CD14-positive monocyte (primary cell): ENCODE results near the gene F10. TPM values are rescaled to one million over a fixed set of nuclear protein-coding genes. Genes with fewer than 3 reads are reported as not detected.

ENCODE experiments used
- DNase-seq, 3 donors: peaks; one replicate each; pipeline ENCODE4 v3.0.0-alpha.2; 2011 to 2022
- H2AFZ ChIP-seq: 2 replicates; pipeline ENCODE4 v1.6.0; 2012; ENCODE audit warnings: mild to moderate bottlenecking, low read depth, low read length, inconsistent platforms; ENCODE audit not compliant: insufficient read depth, poor library complexity, severe bottlenecking
- H3K27ac ChIP-seq, 2 donors: 1 replicate in 1 of 2; 2 replicates in 1 of 2; pipeline ENCODE4 v1.5.1; 2012 to 2013; ENCODE audit warnings: low read length in 2 of 2, control low read depth in 1 of 2, inconsistent platforms in 1 of 2, low read depth in 1 of 2, mild to moderate bottlenecking in 1 of 2
- H3K27me3 ChIP-seq, 2 donors: one replicate each; pipeline versions ENCODE4 v1.6.0 to v1.6.1; 2011 to 2013; ENCODE audit warnings: low read length in 2 of 2; ENCODE audit not compliant: control insufficient read depth in 2 of 2, insufficient read depth in 2 of 2
- H3K36me3 ChIP-seq, 2 donors: replicated peaks in 1 of 2; 1 replicate in 1 of 2; 2 replicates in 1 of 2; pipeline versions ENCODE4 v1.5.1 to v1.6.1; 2012 to 2013; ENCODE audit warnings: low read length in 2 of 2, control low read depth in 1 of 2, inconsistent platforms in 1 of 2, mild to moderate bottlenecking in 1 of 2; ENCODE audit not compliant: insufficient read depth in 2 of 2, control insufficient read depth in 1 of 2
- H3K4me1 ChIP-seq, 2 donors: 1 replicate in 1 of 2; 2 replicates in 1 of 2; pipeline versions ENCODE4 v1.5.1 to v1.6.1; 2012 to 2013; ENCODE audit warnings: low read length in 2 of 2, control low read depth in 1 of 2, inconsistent platforms in 1 of 2, mild to moderate bottlenecking in 1 of 2, moderate library complexity in 1 of 2; ENCODE audit not compliant: insufficient read depth in 2 of 2, control insufficient read depth in 1 of 2
- H3K4me2 ChIP-seq: replicated peaks from 2 replicates; pipeline ENCODE3; 2012; ENCODE audit warnings: low read length, moderate library complexity, mild to moderate bottlenecking; ENCODE audit not compliant: poor library complexity, severe bottlenecking; ENCODE audit errors: extremely low read depth
- H3K4me3 ChIP-seq, 3 experiments: fragments of 200-600 bp in 1 of 3; sonication (generic) in 1 of 3; replicated peaks in 1 of 3; 1 replicate in 2 of 3; 2 replicates in 1 of 3; pipeline ENCODE4 v1.5.1; 2011 to 2013; ENCODE audit warnings: low read length in 3 of 3, mild to moderate bottlenecking in 3 of 3, control low read depth in 2 of 3, low read depth in 2 of 3, inconsistent platforms in 1 of 3, moderate library complexity in 1 of 3
- H3K79me2 ChIP-seq: 2 replicates; pipeline ENCODE4 v1.6.0; 2012; ENCODE audit warnings: mild to moderate bottlenecking, control low read depth, inconsistent platforms, low read length, moderate library complexity; ENCODE audit not compliant: insufficient read depth
- H3K9ac ChIP-seq: 2 replicates; pipeline ENCODE4 v1.6.0; 2017; ENCODE audit warnings: low read length, mild to moderate bottlenecking; ENCODE audit not compliant: insufficient read depth, poor library complexity, severe bottlenecking
- H3K9me3 ChIP-seq, 2 donors: replicated peaks in 1 of 2; 1 replicate in 1 of 2; 2 replicates in 1 of 2; pipeline versions ENCODE4 v1.5.1 to v1.6.1; 2012 to 2013; ENCODE audit warnings: low read length in 2 of 2, control low read depth in 1 of 2; ENCODE audit not compliant: control insufficient read depth in 1 of 2, insufficient read depth in 1 of 2
- H4K20me1 ChIP-seq: 2 replicates; pipeline ENCODE4 v1.6.0; 2012; ENCODE audit warnings: mild to moderate bottlenecking, low read length, control low read depth, moderate library complexity; ENCODE audit not compliant: insufficient read depth
- H3K27ac Mint-ChIP-seq, 7 donors: one replicate each; pipeline ENCODE4 v1.8.0; 2020; ENCODE audit warnings: mild to moderate bottlenecking in 7 of 7, mixed read lengths in 7 of 7, moderate library complexity in 6 of 7, inconsistent platforms in 2 of 7
- H3K27me3 Mint-ChIP-seq, 3 donors: one replicate each; pipeline ENCODE4 v1.8.0; 2021 to 2022; ENCODE audit warnings: low read depth in 3 of 3, mild to moderate bottlenecking in 3 of 3, mixed read lengths in 3 of 3, moderate library complexity in 3 of 3, inconsistent platforms in 1 of 3
- H3K36me3 Mint-ChIP-seq, 2 donors: one replicate each; pipeline ENCODE4 v1.8.0; 2020; ENCODE audit warnings: mixed read lengths in 2 of 2, inconsistent platforms in 1 of 2, mild to moderate bottlenecking in 1 of 2
- H3K4me1 Mint-ChIP-seq: one replicate; pipeline ENCODE4 v1.8.0; 2020; ENCODE audit warnings: mild to moderate bottlenecking, mixed read lengths
- H3K4me3 Mint-ChIP-seq, 2 donors: one replicate each; pipeline ENCODE4 v1.8.0; 2020; ENCODE audit warnings: mild to moderate bottlenecking in 2 of 2, mixed read lengths in 2 of 2, moderate library complexity in 1 of 2
- H3K9me3 Mint-ChIP-seq, 7 donors: one replicate each; pipeline ENCODE4 v1.8.0; 2020 to 2022; ENCODE audit warnings: mixed read lengths in 7 of 7, mild to moderate bottlenecking in 6 of 7, moderate library complexity in 6 of 7, inconsistent platforms in 2 of 7
- CTCF ChIP-seq: fragments of 200-600 bp; IDR thresholded peaks from one replicate; pipeline ENCODE4 v1.8.0; 2022; ENCODE audit warnings: antibody characterized with exemption, mild to moderate bottlenecking
- WGBS: methylation state at CpG from one replicate; pipeline ENCODE4 v1.1.5; 2013; ENCODE audit warnings: missing lambda C conversion rate; ENCODE audit not compliant: insufficient coverage; 5-methylcytosine and 5-hydroxymethylcytosine counted together
- intact Hi-C, 2 donors: fragments of 100-400 bp; cut with micrococcal nuclease; formaldehyde crosslinking; loops; one replicate each; pipeline versions ENCODE4 v1.15.0 to v1.15.1; 2023
- polyA plus RNA-seq, 3 donors: library from polyadenylated mRNA; depleted of rRNA in 1 of 3; unstranded in 2 of 3; stranded (reverse) in 1 of 3; fragments of 300-500 nt in 2 of 3; fragments of >200 nt in 1 of 3; fragmentation: Illumina TruSeq in 2 of 3; gene quantifications; 1 replicate in 2 of 3; 2 replicates in 1 of 3; pipeline ENCODE4 v1.2.3, GENCODE V29; 2012 to 2021

The F10 gene
- polyA plus RNA-seq, 3 donors = not detected

DNA sequence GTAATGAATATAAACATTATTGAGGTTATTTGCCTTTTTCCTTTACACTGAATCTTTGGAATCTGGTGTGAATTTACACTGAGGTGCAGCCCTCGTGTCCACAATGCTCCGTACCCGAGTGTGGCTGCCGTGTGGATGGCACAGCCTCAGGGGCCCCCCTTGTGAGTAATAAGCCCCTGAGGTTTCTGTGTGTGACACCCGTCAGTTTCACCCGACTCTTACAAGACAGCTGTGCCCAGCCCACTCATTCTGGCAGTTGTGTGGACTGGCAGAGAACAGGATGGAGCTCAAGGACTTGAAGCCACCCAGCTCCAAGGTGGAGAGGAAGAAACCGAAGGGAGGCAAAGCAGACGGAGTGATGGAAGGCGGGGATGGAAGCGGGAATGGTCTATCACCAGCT lies 43.7 kb downstream of the F10 start:
- Mint-ChIP-seq H3K36me3 (peaks cover 12% of the 10 kb centered on the region in 2 donors), H3K4me1 (peaks cover 8% of the 10 kb centered on the region), H3K4me3 (no peak overlapping the region), H3K9me3 (peaks cover 0 to 8% (median 4%) of the 10 kb centered on the region in 7 donors), H3K27ac (peak overlapping the region in 1 of 7 donors; percentile 38), H3K27me3 (peaks cover 19 to 36% (median 34%) of the 10 kb centered on the region in 3 donors)
- Histone ChIP-seq H3K4me2 (no peak overlapping the region), H3K36me3 (no peaks in the 10 kb centered on the region), H4K20me1 (no peaks in the 10 kb centered on the region), H3K4me1 (peaks cover 0 to 6% of the 10 kb centered on the region in 2 donors), H3K27me3 (peaks cover 0 to 13% of the 10 kb centered on the region in 2 donors), H2AFZ (no peak overlapping the region), H3K4me3 (no peak overlapping the region), H3K9ac (no peak overlapping the region), H3K79me2 (no peaks in the 10 kb centered on the region), H3K9me3 (peaks cover 0 to 3% of the 10 kb centered on the region in 2 donors), H3K27ac (no peak overlapping the region)
- intact Hi-C loops = no loop called here
- TF ChIP-seq CTCF = no peak
- WGBS = 96% methylated on average over 5 of the region's 10 CpGs
- no peak for DNase-seq

DNA sequence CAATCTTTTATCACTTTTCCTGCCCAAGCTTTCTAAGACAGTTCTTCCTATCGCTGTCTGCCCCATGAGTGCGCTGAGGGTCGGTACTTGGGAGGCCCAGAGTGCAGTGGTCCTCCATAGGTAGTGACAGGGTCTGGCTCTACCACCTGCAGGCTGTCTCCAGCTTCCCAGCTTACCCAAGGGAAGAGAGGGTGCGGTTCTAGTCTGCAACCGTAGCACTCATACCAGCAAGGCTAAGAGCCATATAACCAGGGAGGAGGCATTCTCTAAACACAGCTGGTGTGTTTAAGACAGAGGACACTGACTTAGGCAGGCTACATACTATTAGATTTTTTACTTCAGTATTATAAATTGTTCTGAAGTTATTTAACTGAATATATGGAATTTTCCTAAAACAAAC lies 44.1 kb downstream of the F10 start:
- intact Hi-C loops = no loop called here
- no peak overlapping the region for H3K4me2 ChIP-seq
- peaks cover 16% of the 10 kb centered on the region in 2 donors for H3K36me3 Mint-ChIP-seq
- H3K4me1 Mint-ChIP-seq = peaks cover 12% of the 10 kb centered on the region
- TF ChIP-seq CTCF = no peak
- H3K4me3 Mint-ChIP-seq = no peak overlapping the region
- peaks cover 18 to 33% (median 30%) of the 10 kb centered on the region in 3 donors for H3K27me3 Mint-ChIP-seq
- no peak overlapping the region for H3K27ac ChIP-seq
- H3K4me3 ChIP-seq = no peak overlapping the region
- DNase-seq = no peak
- no peaks in the 10 kb centered on the region for H4K20me1 ChIP-seq
- H3K9me3 ChIP-seq = peaks cover 0 to 3% of the 10 kb centered on the region in 2 donors
- H3K4me1 ChIP-seq = peaks cover 0 to 10% of the 10 kb centered on the region in 2 donors
- peaks cover 0 to 10% of the 10 kb centered on the region in 2 donors for H3K27me3 ChIP-seq
- no peaks in the 10 kb centered on the region for H3K79me2 ChIP-seq
- no peak overlapping the region for H3K27ac Mint-ChIP-seq
- 100% methylated on average over 1 of the region's 5 CpGs for WGBS
- no peak overlapping the region for H3K9ac ChIP-seq
- no peaks in the 10 kb centered on the region for H3K36me3 ChIP-seq
- peaks cover 0 to 8% (median 4%) of the 10 kb centered on the region in 7 donors for H3K9me3 Mint-ChIP-seq
- H2AFZ ChIP-seq = no peak overlapping the region
